ENCODE measurements around the gene B3GNT9.
"Not testable (repeated sequence)": the region's sequence is repeated elsewhere in the genome, so short reads cannot be mapped to it uniquely, and the experiment has no call there.

The B3GNT9 gene

GRCh38 chr16:67150047-67150832 is 558 bp downstream of the B3GNT9 start:
- DNase-seq (ENCODE audit: low spot score) = no peak

- DNase-seq (ENCODE audit: low spot score) = no peak
Measured at GRCh38 chr16:67149276-67150046, 1.3 kb downstream of the B3GNT9 start.

- DNase-seq (ENCODE audit: low spot score) = no peak
Measured at GRCh38 chr16:67148656-67149275, 2.0 kb downstream of the B3GNT9 start.

DNA sequence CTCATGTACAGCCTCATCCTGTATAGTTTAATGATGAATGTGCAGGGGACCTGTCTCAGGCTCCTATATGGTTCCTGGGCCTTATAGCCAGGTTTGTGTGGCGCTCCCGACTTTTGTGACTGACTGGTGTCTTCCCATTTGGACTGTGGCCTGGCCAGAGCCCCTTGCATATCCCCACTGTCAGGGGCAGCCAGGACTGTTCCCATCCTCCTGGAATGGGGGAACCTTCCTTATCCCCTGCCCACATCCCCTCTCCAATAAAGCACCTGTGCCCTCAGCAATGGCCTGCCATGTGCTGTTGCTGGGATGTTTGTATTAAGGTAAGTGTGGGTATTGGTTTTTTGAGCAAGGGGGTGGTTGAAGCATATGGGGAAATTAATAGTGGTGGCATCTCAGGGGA is 2.6 kb downstream of the B3GNT9 start:
- DNase-seq (ENCODE audit: low spot score) = no peak

- DNase-seq (ENCODE audit: low spot score) = no peak
Measured at GRCh38 chr16:67147437-67148140, 3.2 kb downstream of the B3GNT9 start.

- no peak for DNase-seq (ENCODE audit: low spot score)
Measured at GRCh38 chr16:67146523-67147357, 4.1 kb downstream of the B3GNT9 start.

DNA sequence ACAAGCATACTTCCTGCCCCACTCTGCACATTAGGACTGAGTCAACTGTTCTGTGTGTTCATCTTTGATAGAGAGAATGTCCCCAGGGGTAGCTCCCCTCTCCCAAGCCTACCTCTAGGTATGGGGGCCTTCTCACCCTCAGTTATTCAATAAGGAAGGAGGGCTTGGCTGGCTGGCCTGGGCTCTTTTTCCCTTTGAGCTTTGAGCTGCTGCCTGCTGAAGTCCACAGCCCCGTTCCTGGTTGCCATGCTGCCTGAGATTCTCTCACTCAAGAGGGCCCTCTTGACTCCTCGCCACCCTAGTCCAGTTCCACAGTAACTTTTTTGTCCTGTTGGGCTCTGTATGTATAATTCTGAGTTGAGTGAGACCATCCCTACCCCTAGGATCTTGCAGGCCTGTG is 5.1 kb downstream of the B3GNT9 start:
- DNase-seq (ENCODE audit: low spot score) = no peak

- no peak for DNase-seq (ENCODE audit: low spot score)
Measured at GRCh38 chr16:67144943-67145342, 5.9 kb downstream of the B3GNT9 start.

DNA sequence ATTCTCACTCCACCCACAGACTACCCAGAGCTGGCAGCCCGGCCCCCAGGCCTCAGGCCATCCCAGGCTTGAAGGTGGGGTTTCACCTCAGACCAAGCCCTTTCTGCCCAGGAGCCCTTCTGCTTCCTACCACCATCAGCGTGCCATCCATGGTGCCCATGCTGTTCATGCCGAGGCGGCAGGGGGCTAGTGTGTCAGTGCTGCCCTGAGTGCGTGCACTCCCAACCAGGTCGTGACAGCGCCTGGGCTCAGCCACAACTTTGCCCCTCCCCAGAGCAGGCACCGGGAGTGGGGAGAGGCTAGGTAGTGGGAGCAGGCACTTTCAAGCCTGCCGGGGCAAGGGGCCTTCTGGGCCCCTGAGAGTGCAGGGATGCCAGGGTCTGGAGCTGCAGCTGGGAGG is 8.5 kb downstream of the B3GNT9 start:
- DNase-seq (ENCODE audit: low spot score) = no peak

DNA sequence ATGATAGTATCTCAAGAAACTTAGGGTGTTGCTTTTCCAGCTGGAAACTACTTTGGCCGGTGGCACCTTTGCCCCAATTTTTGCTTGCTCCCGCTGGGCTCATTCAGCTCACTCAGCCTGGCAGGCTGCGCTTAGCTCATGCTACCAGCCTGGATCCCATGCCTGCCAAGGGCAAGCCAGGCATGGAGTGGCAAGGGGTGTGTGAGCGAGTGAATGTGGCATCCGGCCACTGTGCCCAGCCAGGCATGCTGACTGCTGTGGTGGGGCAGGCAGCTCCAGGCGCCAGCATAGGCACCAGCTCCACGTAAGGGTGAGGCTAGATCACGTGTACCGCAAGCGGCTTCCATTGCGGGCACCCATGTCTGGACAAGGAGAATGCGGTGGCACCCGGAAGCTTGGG is 9.4 kb downstream of the B3GNT9 start:
- DNase-seq (ENCODE audit: low spot score) = no peak

DNA sequence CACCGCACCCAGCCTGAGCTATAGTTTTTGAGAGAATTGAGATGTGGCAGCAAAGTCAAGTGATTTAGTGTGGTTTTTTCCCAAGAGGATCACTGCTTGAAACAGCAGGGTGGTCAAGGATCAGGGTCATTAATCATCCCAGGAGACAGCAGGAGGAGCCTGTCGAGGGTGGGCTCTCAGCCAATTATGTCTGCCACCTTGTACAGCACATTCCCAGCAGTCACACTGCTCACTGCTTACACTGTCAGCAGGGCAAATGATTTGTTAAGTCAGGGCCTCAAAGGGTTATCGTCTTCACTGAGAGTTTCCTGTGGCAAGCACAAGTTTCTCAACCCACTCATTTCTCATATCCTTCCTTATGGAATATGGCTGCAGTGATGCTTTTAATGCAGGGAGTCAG is 13.2 kb downstream of the B3GNT9 start:
- no peak for DNase-seq (ENCODE audit: low spot score)

DNA sequence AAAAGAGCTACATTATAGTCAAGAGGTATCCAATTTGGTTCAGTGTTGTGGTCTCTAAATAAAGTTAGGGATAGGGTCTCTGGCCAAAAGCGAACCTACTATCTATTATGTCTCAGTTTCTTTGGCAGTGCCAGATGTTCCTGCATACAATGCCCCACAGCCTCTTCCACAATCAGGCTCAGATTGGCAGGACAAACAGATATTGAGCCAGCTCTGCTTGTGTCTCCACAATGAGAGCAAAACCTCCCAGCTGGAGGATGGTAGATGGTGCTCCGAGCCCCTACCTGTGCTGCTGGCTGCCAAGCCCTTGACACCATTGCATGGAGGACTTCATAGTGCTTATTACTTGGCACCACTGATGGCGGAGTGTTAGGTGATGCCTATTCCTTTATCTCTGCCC is 21.4 kb downstream of the B3GNT9 start:
- no peak for DNase-seq (ENCODE audit: low spot score)

GRCh38 chr16:67128887-67129286 is 21.9 kb downstream of the B3GNT9 start:
- no peak for DNase-seq (ENCODE audit: low spot score)

- DNase-seq (ENCODE audit: low spot score) = no peak
Measured at GRCh38 chr16:67128417-67128816, 22.4 kb downstream of the B3GNT9 start.

- not testable (repeated sequence) for DNase-seq (ENCODE audit: low spot score)
Measured at GRCh38 chr16:67122799-67123198, 28.0 kb downstream of the B3GNT9 start.

GRCh38 chr16:67120025-67120424 is 30.8 kb downstream of the B3GNT9 start:
- DNase-seq (ENCODE audit: low spot score) = no peak

GRCh38 chr16:67117716-67118115 is 33.1 kb downstream of the B3GNT9 start:
- no peak for DNase-seq (ENCODE audit: low spot score)

DNA sequence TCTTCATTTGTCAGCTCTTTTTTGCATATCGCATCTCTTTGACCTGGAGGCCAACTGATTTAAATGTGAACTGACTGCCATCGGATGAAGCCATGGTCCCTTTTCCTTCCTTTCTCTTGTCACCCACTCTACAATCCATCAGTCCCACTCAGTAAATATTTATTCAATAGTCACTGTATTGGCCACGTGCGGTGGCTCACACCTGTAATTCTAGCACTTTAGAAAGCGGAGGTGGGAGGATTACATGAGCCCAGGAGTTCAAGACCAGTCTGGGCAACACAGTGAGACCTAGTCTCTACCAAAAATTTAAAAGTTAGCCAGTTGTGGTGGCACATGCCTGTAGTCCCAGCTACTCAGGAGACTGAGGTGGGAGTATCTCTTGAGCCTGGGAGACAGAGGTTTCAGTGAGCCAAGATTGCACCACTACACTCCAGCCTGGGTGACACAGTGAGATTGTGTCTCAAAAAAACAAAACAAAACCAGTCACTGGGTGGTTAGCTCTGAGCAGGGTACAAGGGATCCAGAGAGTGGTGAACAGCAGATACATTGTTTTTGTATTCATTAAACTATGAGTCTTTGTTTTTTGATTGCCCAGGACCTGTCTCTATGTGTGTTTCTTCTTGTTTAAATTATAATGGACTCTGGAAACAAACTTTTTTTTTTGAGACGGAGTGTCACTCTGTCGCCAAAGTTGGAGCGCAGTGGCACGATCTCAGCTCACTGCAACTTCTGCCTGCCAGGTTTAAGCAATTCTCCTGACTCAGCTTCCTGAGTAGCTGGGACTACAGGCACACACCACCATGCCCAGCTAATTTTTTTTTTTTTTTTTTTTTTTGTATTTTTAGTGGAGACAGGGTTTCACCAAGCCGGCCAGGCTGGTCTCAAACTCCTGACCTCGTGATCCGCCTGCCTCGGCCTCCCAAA is 34.1 kb downstream of the B3GNT9 start:
- DNase-seq (ENCODE audit: low spot score) = no peak

- no peak for DNase-seq (ENCODE audit: low spot score)
Measured at GRCh38 chr16:67115639-67116038, 35.2 kb downstream of the B3GNT9 start.

GRCh38 chr16:67114793-67115192 is 36.0 kb downstream of the B3GNT9 start:
- DNase-seq (ENCODE audit: low spot score) = no peak

Measured in cerebellar cortex (tissue), 1 donor.